Endothelial cell (in vitro differentiated cells): ENCODE results near the gene NOTUM. TPM values are rescaled to one million over a fixed set of nuclear protein-coding genes. Genes with fewer than 3 reads are reported as not detected.

Experiments
- DNase-seq: peaks from one replicate; pipeline ENCODE4 v3.0.0; 2021; ENCODE audit warnings: low spot score
- H3K27ac Mint-ChIP-seq: one replicate; pipeline ENCODE4 v1.8.0; 2021; ENCODE audit warnings: mixed read lengths, inconsistent platforms; ENCODE audit not compliant: unreplicated experiment
- H3K27me3 Mint-ChIP-seq: one replicate; pipeline ENCODE4 v1.8.0; 2021; ENCODE audit warnings: mild to moderate bottlenecking, moderate library complexity, mixed read lengths, inconsistent platforms; ENCODE audit not compliant: unreplicated experiment
- H3K36me3 Mint-ChIP-seq: one replicate; pipeline ENCODE4 v1.8.0; 2021; ENCODE audit warnings: mild to moderate bottlenecking, low read depth, mixed read lengths, inconsistent platforms; ENCODE audit not compliant: unreplicated experiment
- H3K4me1 Mint-ChIP-seq: one replicate; pipeline ENCODE4 v1.8.0; 2021; ENCODE audit warnings: mild to moderate bottlenecking, mixed read lengths, inconsistent platforms; ENCODE audit not compliant: unreplicated experiment
- H3K4me3 Mint-ChIP-seq: one replicate; pipeline ENCODE4 v1.8.0; 2021; ENCODE audit warnings: mild to moderate bottlenecking, mixed read lengths, inconsistent platforms; ENCODE audit not compliant: unreplicated experiment
- H3K9me3 Mint-ChIP-seq: one replicate; pipeline ENCODE4 v1.8.0; 2021; ENCODE audit warnings: mixed read lengths, inconsistent platforms; ENCODE audit not compliant: unreplicated experiment
- CTCF ChIP-seq: fragments of 200-600 bp; sonication (generic); IDR thresholded peaks from one replicate; pipeline ENCODE4 v1.5.0; 2021; ENCODE audit warnings: antibody characterized with exemption; ENCODE audit not compliant: unreplicated experiment
- total RNA-seq: library from RNA; stranded (reverse); fragmentation: NEBNext Ultra II Directional; extraction: Animal tissue kit (Norgen Biotek cat#: 25700); gene quantifications from one replicate; pipeline ENCODE4 v1.2.1, GENCODE V29; 2021; ENCODE audit not compliant: unreplicated experiment

NOTUM gene
- total RNA-seq, 1 donor from 2014 or later: not detected

GRCh38 chr17:81934850-81935708 is 25.9 kb downstream of the NOTUM start:
- Mint-ChIP-seq H3K27ac (no peak overlapping the region), H3K36me3 (peaks cover 5% of the 10 kb centered on the region), H3K4me3 (no peak overlapping the region), H3K4me1 (peaks cover 11% of the 10 kb centered on the region), H3K9me3 (no peaks in the 10 kb centered on the region), H3K27me3 (peaks cover 18% of the 10 kb centered on the region)
- no peak for DNase-seq
- TF ChIP-seq CTCF: no peak

- peaks cover 11% of the 10 kb centered on the region for H3K4me1 Mint-ChIP-seq
- H3K27ac Mint-ChIP-seq: no peak overlapping the region
- no peak for TF ChIP-seq CTCF
- H3K36me3 Mint-ChIP-seq: peaks cover 5% of the 10 kb centered on the region
- H3K4me3 Mint-ChIP-seq: no peak overlapping the region
- H3K9me3 Mint-ChIP-seq: no peaks in the 10 kb centered on the region
- DNase-seq: no peak
- H3K27me3 Mint-ChIP-seq: peaks cover 19% of the 10 kb centered on the region
Measured at GRCh38 chr17:81934098-81934757, 26.8 kb downstream of the NOTUM start.

- peaks cover 8% of the 10 kb centered on the region for H3K4me1 Mint-ChIP-seq
- no peak overlapping the region for H3K27ac Mint-ChIP-seq
- TF ChIP-seq CTCF: no peak
- no peaks in the 10 kb centered on the region for H3K9me3 Mint-ChIP-seq
- no peak overlapping the region for H3K4me3 Mint-ChIP-seq
- H3K27me3 Mint-ChIP-seq: peaks cover 18% of the 10 kb centered on the region
- DNase-seq: no peak
- H3K36me3 Mint-ChIP-seq: peaks cover 5% of the 10 kb centered on the region
Measured at GRCh38 chr17:81933178-81933699, 27.7 kb downstream of the NOTUM start.

- Mint-ChIP-seq H3K4me3 (no peak overlapping the region), H3K4me1 (peaks cover 5% of the 10 kb centered on the region), H3K9me3 (no peaks in the 10 kb centered on the region), H3K36me3 (peaks cover 5% of the 10 kb centered on the region), H3K27ac (no peak overlapping the region), H3K27me3 (peaks cover 14% of the 10 kb centered on the region)
- no peak for TF ChIP-seq CTCF
- DNase-seq: no peak
Measured at GRCh38 chr17:81932333-81932983, 28.5 kb downstream of the NOTUM start.
